NCI-H446 treated with DMSO at 0.1 percent for 48 hours (cell line): Measurements from ENCODE around the gene EIF4G1.

ENCODE experiments used
- DNase-seq: peaks from one replicate; lab custom pipeline; 2025; lab: John Stamatoyannopoulos, UW

EIF4G1 gene

DNA sequence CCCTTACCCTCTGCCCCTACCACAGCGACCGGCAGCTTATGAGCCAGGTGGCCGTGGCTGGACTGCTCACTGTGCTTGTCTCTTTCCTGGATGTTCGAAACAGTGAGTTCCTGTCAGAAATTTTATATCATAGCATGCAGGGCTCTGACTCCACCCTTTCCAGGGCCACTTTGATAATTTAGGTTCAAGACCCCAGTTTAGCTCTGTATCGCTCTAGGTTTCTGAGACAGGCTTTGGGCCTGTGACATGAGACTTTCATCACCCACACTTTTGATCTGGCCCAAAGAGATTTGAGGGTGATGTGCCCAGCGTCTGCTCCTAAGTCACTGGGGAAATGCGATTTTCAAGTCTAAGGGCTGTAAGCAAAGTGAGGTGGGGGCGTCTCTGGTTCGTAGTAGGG, 6.5 kb upstream of the EIF4G1 start:
- DNase-seq: no peak

DNA sequence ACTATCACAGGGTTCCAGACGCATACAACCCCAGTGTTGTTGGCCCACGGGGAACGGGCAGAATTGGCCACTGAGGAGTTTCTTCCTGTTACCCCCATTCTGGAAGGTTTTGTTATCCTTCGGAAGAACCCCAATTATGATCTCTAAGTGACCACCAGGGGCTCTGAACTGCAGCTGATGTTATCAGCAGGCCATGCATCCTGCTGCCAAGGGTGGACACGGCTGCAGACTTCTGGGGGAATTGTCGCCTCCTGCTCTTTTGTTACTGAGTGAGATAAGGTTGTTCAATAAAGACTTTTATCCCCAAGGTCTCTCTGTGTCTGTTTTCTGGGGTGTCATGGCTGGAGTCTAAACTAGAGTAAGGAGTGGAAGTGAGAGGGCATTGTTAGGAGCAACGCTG, 5.7 kb upstream of the EIF4G1 start:
- no peak for DNase-seq

DNA sequence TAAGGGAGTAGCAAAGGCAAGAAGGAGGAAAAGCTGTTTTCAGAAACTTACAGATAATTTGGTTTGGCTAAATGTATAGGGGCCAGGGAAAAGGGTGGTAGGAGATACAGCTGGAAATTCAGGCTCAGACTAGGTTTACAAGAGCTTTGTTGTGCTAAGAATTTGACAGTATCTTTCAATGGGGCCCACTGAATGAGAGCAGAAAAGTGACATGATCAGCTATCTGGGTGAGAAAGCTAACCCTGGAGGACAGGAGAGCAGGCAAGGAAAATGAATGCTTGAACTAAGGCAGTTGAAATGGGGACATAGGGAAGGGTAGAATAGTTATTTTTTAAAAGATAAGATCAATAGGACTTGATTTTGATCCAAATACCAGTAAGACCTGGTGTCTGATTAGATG, 2.8 kb upstream of the EIF4G1 start:
- DNase-seq: no peak

DNA sequence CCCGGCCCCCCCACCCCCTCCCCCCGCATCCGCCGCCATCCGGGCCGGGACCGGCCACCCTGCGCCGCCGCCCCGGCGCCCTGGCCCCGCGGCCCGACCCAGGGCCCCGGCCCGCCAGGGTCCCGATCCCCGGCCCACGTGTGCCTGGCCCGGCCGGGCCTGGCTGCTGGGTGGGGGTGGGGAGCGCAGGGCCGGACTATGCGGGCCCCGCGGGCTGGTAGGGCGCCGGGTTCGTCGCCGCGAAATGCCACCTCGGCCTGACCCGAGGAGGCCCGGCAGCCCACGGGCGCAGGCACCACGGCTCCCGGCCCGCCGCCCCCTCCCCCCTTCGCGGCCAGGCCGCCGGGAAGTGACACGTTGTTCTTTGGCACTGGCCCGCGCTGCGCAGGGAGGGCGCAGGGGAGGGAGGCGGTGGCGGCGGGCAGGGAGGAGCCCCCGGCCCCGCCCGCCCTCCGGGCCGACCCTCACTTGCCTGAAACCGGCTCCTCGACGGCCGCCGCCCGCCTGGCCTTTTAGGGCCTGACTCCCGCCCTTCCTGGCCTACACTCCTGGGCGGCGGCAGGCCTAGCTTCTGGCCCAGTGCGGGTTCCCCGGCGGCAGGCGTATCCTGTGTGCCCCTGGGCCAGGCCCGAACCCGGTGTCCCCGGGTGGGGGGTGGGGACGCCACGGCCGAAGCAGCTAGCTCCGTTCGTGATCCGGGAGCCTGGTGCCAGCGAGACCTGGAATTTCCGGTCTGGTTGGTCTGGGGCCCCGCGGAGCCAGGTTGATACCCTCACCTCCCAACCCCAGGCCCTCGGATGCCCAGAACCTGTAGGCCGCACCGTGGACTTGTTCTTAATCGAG, 515 bp downstream of the EIF4G1 start:
- DNase-seq: no peak

DNA sequence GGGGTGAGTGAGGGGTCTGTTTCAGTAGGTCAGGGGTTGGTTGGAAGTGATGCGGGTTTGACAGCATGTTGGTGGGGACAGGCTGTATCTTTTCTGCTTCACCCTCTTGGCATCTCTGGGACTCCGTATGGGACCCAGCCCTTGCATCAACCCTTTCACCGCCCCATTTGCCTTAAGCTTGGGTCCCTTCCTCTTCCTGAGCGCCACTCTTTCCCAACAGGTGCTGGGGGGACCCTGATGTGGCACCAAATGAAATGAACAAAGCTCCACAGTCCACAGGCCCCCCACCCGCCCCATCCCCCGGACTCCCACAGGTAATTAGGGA, 1.1 kb downstream of the EIF4G1 start:
- no peak for DNase-seq

DNA sequence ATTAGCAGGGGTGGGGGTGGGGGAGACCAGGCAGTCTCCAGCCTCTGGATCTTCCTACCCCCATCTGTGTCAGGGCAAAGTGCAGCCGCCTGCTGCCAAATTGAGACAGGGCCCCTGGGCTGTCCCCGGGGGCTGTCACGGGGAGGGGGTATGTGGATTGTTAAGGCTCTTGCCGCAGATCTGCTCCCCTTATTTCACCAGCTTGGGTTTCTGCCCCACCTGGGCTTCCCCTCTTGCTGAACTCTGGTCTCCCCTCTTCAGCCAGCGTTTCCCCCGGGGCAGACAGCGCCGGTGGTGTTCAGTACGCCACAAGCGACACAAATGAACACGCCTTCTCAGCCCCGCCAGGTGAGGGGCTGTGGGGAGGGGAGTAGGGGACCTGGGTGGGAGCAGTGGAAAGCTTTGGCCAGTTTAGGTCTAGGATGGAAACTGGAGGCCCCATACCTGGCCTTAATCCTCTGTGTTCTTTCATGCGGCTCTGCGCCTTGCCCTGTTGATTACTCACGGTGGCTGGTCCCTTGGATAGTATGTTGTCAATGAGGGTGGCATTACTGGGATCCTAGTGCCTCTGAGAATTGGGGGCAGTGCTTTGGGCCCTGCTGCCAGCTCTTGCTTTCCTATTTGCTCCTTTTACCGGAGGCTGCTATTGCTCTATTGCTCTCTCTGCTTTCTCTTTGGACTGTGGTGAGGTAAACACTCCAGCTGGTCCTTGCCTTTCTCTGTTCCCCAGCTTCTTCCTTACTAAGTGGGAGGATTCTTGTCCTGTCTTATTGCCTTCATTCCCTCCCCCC, 1.7 kb downstream of the EIF4G1 start:
- no peak for DNase-seq

DNA sequence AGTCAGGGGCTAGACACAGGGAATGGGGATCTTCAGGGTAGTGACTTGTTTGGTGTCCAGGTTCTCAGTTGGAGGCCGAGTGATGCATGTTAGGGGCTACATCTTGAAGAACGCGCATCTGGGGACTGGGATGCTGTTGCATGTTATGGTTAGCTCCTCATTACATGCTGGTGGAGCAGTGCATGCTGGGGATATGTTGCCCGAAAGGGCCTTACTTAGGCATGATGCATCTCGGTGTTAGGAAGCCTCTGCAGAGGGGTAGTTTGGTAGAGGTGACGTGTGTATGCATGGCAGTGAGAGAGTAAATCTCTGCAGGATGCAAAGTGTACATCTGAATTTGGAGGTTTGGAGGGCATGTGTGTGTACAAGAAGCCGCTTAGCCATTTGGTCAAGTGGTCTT, 2.4 kb downstream of the EIF4G1 start:
- no peak for DNase-seq

DNA sequence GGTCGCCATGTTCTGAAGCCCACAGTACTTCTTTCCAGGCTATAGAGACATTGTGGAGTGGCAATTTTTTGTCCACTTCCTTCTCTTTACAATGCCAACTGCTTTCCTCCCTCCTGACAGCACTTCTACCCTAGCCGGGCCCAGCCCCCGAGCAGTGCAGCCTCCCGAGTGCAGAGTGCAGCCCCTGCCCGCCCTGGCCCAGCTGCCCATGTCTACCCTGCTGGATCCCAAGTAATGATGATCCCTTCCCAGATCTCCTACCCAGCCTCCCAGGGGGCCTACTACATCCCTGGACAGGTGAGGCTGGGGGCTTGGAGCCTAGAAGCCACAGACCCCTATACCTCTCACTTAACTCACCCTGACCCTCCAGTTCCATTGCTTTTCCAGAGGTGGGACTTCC, 2.8 kb downstream of the EIF4G1 start:
- no peak for DNase-seq

DNA sequence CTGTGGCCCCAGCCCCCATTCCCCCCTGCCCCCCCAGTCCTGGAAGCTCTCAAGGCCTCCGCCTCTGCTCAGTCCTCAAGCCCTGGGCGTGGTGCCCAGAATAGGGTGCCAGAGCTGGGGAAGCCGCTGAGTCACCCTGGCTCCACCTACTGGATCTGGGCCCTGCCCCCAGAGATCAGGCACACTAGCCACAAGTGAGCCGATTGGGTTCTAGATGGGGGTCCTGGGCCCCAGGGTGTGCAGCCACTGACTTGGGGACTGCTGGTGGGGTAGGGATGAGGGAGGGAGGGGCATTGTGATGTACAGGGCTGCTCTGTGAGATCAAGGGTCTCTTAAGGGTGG, 5.7 kb downstream of the EIF4G1 start:
- peak; percentile 87 for DNase-seq

DNA sequence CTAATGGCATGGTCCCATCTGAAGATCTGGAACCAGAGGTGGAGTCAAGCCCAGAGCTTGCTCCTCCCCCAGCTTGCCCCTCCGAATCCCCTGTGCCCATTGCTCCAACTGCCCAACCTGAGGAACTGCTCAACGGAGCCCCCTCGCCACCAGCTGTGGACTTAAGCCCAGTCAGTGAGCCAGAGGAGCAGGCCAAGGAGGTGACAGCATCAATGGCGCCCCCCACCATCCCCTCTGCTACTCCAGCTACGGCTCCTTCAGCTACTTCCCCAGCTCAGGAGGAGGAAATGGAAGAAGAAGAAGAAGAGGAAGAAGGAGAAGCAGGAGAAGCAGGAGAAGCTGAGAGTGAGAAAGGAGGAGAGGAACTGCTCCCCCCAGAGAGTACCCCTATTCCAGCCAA, 7.3 kb downstream of the EIF4G1 start:
- DNase-seq: no peak

DNA sequence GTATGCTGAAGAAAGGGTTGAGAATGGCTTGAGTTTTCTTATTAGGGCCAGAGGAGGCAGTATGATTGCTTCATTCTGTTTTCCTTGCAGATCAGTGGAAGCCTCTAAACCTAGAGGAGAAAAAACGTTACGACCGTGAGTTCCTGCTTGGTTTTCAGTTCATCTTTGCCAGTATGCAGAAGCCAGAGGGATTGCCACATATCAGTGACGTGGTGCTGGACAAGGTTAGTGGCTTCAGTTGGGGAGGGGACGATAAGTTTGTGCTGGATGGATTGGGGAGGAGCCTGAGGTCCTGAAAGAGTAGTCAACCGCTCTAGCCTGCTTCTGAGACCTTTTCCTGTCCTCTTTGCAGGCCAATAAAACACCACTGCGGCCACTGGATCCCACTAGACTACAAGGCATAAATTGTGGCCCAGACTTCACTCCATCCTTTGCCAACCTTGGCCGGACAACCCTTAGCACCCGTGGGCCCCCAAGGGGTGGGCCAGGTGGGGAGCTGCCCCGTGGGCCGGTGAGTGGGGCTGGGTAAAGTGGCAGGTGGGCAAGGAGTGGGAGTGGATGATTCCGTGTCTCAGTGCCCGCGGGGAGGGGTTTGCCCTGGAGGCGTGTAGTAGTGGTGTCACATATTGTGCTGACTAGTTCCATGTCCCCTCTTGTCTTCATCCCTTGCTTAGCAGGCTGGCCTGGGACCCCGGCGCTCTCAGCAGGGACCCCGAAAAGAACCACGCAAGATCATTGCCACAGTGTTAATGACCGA, 8.5 kb downstream of the EIF4G1 start:
- DNase-seq: no peak

DNA sequence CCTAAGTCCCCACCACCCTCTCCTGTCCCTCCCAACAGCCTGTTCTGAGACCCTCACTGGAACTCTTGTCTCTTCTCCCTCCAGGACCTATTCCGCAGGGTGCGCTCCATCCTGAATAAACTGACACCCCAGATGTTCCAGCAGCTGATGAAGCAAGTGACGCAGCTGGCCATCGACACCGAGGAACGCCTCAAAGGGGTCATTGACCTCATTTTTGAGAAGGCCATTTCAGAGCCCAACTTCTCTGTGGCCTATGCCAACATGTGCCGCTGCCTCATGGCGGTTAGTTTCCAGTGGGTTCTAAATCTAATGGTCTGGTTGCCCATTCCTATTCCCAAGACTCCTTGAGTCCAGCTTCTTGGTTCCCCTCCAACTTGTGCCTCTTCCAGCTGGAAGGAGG, 9.3 kb downstream of the EIF4G1 start:
- DNase-seq: no peak

DNA sequence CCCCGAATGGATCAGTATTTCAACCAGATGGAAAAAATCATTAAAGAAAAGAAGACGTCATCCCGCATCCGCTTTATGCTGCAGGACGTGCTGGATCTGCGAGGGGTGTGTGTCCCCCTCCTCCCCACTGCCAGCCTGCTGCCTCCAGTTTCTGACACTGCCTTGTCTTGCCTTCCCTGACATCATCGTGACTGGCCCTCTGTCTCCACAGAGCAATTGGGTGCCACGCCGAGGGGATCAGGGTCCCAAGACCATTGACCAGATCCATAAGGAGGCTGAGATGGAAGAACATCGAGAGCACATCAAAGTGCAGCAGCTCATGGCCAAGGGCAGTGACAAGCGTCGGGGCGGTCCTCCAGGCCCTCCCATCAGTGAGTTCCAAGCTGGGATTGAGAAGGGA, 10.9 kb downstream of the EIF4G1 start:
- no peak for DNase-seq

DNA sequence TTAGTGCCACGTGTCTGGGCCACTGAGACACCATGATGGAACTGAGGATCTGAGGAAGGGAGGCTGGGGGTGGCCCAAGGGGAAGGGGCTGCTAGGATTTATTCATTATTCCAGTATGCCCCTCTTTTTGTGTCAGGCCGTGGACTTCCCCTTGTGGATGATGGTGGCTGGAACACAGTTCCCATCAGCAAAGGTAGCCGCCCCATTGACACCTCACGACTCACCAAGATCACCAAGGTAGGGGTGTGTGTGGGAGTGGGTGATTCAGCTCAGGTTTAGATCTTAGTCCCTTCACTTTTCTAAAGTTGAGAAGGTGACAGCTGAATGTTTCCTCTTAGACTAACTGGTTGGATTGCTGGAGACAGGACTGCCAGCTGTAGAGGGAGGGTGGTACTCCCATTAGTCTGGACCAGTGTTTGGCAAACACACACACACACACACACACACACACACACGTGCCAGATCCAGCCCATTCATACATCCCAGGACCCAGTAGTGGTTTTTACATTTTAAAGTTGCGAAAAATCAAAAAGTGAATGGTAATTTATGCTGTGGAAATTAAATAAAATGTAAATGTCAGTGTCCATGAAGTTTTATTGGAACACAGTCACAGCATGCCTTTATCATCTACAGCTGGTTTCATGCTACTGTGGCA, 11.4 kb downstream of the EIF4G1 start:
- DNase-seq: no peak

DNA sequence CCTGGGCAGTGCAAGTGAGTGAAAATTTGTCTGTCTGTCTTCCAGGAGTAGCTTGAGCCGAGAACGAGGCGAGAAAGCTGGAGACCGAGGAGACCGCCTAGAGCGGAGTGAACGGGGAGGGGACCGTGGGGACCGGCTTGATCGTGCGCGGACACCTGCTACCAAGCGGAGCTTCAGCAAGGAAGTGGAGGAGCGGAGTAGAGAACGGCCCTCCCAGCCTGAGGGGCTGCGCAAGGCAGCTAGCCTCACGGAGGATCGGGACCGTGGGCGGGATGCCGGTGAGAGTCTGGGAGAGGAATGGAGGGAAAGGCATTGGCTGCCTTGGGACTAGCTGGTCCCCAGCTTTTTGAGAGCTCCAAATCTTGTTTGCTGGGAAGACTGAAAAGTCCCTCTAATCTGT, 12.8 kb downstream of the EIF4G1 start:
- DNase-seq: no peak

DNA sequence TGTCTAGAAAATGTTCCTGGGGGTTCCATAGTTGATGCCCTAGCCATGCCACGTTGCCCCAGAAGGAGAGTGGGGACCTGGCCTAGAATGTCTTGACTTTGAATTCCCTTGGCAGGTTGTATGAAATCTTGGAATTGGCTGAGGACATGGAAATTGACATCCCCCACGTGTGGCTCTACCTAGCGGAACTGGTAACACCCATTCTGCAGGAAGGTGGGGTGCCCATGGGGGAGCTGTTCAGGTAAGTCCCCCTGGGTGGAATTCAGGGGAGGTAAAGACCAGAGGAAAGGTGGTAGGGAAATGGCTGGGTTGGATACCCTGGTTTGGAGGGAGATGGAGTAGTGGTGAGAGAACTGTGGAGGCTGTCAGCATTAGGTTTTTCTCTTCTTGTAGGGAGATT, 14.1 kb downstream of the EIF4G1 start:
- no peak for DNase-seq

DNA sequence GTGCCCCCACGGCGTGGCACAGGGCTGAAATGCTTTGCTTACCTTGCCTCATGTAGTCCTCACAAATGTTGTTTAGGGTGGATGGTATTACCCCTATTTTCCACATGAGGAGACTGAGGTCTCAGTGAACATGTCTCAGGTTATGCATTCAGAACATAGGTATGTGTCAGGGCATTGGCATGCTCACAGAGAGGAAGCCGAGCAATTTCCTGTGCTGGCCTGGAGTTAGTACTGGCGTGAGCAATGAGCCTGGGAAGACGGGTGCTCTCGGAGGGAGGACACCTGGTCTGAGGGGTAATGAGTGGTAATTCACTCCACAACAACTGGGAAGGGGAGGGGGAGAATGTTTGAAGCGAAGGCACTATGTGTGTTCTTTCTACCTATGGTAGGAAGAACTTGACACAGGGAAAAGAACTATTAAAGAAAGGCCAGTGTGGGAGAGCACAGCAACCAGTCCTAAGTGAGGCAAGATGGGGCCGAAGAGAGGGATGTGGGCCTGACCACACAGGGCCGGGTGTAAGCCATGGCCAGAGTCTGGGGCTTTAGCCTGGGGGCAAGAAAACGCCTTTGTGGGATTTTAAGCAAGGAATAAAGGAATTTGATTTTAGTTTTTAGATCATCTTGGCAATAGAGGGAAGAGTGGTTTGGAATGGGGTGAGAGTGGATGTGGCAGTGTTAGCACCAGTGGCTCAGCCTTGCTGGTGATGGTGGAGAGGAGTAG, 18.1 kb downstream of the EIF4G1 start:
- no peak for DNase-seq

DNA sequence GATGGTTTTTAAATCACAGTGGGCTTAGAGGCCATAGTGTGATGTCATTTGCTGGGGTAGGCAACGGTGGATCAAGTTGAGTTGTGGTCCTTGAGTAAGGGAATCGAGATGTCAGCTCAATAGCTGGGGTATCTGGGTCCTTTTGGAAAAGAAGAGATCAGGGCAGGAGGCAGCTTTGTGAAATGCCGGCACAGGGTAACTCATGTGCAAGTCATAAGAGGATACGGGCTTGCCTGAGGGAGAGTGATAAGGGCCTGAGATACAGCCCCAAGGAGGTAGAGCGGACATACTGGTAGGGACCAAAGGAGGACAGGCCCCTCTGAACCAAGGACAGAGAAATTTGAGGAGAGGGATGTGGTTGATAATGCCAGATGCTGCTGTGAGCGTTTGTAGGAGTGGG, 18.8 kb downstream of the EIF4G1 start:
- DNase-seq: no peak

DNA sequence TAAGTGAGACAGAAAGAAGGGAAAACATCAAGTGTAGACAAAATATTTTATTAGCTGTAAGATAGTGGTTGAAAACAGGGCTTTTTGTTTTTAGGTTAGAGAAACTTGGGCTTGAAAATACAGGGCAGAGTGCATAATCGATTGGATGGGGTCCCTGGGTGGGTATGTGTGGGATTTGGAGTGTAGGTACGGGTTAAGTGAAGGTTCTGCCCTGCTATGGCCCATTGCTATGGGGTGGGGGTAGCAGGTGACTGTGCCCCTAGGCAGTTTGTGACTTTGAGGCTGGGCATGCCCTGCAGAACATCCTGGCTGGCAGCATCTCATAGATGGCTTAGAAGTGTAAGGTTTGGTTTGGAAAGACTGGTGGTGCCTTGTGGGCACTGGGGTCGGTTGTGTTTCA, 19.3 kb downstream of the EIF4G1 start:
- no peak for DNase-seq

DNA sequence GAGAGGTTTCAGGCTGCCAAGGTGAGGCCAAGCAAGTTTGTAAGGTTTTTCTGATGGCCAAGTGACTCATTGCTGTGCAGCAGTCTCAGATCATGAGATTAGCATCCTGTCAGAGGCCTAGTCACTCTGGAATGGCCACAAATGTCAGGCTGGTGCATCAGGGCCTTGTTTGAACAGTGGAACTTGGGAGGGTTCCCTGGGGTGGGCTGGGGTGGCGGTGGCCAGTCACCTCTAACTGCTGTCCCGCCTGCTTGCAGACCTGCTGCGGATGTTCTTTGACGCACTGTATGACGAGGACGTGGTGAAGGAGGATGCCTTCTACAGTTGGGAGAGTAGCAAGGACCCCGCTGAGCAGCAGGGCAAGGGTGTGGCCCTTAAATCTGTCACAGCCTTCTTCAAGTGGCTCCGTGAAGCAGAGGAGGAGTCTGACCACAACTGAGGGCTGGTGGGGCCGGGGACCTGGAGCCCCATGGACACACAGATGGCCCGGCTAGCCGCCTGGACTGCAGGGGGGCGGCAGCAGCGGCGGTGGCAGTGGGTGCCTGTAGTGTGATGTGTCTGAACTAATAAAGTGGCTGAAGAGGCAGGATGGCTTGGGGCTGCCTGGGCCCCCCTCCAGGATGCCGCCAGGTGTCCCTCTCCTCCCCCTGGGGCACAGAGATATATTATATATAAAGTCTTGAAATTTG, 20.2 kb downstream of the EIF4G1 start:
- no peak for DNase-seq

DNA sequence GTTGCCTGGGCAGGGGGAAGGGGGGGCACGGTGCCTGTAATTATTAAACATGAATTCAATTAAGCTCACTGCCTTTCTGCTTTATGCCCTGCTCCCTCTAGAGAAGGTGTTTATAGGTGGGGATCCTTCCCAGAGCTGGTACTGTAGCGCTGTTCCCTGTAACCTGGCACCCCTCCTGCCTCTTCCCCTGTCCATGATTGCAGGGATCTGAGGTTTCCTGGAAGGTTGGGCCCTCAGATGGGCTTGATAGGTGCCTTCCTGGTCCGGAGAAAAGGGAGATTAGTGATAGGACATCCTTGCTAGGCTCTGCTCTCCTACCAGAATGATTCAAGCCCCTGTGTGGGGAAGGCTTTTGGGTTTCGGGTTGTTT, 20.9 kb downstream of the EIF4G1 start:
- DNase-seq: no peak
